Muscle layer of duodenum (tissue), 2 donors: ENCODE measurements around the gene TGM4.

ENCODE experiments used
- H3K27ac ChIP-seq: one replicate; pipeline ENCODE4 v1.7.0; 2013; ENCODE audit warnings: mild to moderate bottlenecking, low read length
- H3K27me3 ChIP-seq: one replicate; pipeline ENCODE4 v1.7.0; 2013; ENCODE audit warnings: low read depth, mild to moderate bottlenecking, control low read depth, low read length
- H3K36me3 ChIP-seq, 2 donors: one replicate each; pipeline ENCODE4 v1.7.0; 2013; ENCODE audit warnings: low read length in 2 of 2, control low read depth in 1 of 2, mild to moderate bottlenecking in 1 of 2; ENCODE audit not compliant: insufficient read depth in 2 of 2, control insufficient read depth in 1 of 2
- H3K4me1 ChIP-seq, 2 donors: one replicate each; pipeline ENCODE4 v1.7.0; 2013; ENCODE audit warnings: low read length in 2 of 2, mild to moderate bottlenecking in 2 of 2, control low read depth in 1 of 2, moderate library complexity in 1 of 2; ENCODE audit not compliant: insufficient read depth in 2 of 2, control insufficient read depth in 1 of 2
- H3K4me3 ChIP-seq, 2 donors: one replicate each; pipeline ENCODE4 v1.7.0; 2013; ENCODE audit warnings: low read length in 2 of 2, low read depth in 1 of 2, mild to moderate bottlenecking in 1 of 2
- H3K9me3 ChIP-seq, 2 donors: one replicate each; pipeline ENCODE4 v1.7.0; 2013; ENCODE audit warnings: low read length in 2 of 2, control low read depth in 1 of 2, mild to moderate bottlenecking in 1 of 2; ENCODE audit not compliant: control insufficient read depth in 1 of 2
- donor health status: healthy.

Gene TGM4

DNA sequence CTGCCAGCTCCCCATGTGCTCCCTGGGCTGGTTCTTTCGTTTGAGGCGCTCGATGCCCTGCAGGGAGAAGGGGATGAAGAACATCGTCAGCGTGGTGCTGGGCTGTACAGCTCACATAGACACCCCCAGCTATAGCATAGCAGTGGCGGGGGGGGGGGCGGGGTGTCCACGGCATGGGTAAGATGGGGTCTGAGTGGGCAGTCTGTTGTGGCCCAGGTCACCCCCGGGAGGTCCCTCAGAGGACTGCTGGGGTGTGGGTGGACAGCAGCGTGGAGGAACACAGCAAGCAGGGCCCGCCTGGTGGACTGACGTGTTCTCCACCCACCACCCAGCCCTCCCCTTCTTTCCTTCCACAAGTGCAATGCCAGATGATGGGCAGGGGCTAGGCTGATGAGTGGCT, 43.7 kb downstream of the TGM4 start:
- no peaks in the 10 kb centered on the region for H3K27me3 ChIP-seq
- H3K36me3 ChIP-seq = peaks cover 3 to 36% of the 10 kb centered on the region in 2 donors
- H3K9me3 ChIP-seq = no peaks in the 10 kb centered on the region
- H3K27ac ChIP-seq = no peak overlapping the region
- H3K4me3 ChIP-seq = no peak overlapping the region
- H3K4me1 ChIP-seq = peaks cover 0 to 4% of the 10 kb centered on the region in 2 donors

DNA sequence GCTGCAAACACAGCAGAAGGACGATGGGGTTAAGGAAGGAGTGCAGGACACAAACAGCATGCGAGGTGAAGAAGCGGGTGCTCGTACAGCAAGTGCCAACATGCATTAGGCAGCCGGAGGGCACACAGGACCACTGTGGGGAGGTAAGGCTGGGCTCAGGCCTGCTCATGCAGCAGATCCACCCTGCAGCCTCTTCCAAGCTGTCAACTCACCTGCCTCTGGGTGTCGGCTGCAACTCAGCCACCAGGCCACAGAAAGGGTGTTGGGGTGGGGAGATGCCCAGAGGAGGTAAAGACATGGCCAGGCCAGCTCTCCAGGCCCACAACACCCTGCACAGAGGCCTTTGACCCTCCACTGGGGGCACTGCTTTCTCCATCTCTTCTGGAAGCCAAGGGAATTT, 44.2 kb downstream of the TGM4 start:
- H3K36me3 ChIP-seq = peaks cover 3 to 36% of the 10 kb centered on the region in 2 donors
- no peak overlapping the region for H3K27ac ChIP-seq
- H3K4me1 ChIP-seq = peaks cover 0 to 4% of the 10 kb centered on the region in 2 donors
- H3K9me3 ChIP-seq = no peaks in the 10 kb centered on the region
- H3K27me3 ChIP-seq = no peaks in the 10 kb centered on the region
- no peak overlapping the region for H3K4me3 ChIP-seq

DNA sequence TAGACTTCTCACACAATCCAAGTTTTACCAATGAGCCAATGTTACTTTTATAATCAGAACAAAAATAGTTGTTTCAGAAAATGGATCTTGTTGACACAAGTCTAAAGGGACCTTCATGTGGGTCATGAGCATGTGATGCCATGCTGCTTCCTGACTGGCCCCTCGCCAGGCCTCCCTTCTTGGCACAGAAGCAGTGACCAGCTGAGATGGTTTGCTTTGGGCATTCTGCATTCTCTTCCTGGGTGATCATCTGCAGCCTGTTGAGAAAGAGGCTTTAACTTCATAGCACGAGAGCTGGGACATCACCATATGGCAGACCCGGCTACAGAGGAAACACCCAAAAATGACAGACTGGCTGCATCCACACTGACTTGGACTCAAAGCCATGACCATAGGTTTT, 45.7 kb downstream of the TGM4 start:
- peaks cover 0 to 4% of the 10 kb centered on the region in 2 donors for H3K4me1 ChIP-seq
- H3K4me3 ChIP-seq = no peak overlapping the region
- peaks cover 3 to 36% of the 10 kb centered on the region in 2 donors for H3K36me3 ChIP-seq
- no peaks in the 10 kb centered on the region for H3K27me3 ChIP-seq
- H3K9me3 ChIP-seq = no peaks in the 10 kb centered on the region
- no peak overlapping the region for H3K27ac ChIP-seq

DNA sequence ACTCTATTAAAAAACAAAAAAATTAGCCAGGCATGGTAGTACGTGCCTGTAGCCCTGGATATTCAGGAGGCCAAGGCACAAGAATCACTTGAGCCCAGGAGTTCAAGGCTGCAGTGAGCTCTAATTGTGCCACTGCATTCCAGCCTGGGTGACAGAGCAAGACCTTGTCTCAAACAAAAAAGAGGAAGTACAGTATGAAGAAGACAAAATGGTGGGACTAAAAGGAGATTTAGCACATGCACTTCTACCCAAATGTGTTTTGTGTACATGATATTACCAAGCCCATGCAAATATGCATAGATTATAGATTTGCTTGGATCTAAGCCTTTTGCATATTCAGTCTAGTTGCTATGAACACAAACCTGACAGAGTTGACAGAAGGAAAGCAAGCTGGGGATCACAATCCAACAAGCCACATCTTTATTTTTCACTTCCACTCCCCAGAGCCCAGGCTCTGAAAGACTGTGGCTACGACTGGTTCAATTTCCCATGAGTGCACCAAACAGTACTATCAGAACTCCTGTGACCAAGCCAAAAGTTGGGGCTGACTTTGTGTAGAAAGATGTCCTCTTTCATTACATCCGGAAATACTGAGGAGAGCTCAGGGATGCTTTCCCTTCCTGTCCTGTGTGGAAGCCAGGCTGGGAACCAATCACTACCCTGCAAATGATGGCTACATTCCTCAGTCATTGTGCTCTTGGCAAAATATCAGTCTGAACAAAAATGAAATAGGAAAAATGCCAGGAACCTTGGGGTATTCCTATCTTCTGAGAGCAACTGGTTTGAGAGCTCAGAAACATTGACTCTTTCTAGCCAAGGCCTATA, 49.4 kb downstream of the TGM4 start:
- Histone ChIP-seq H3K4me3 (no peak overlapping the region), H3K27ac (no peak overlapping the region), H3K9me3 (no peaks in the 10 kb centered on the region), H3K27me3 (no peaks in the 10 kb centered on the region), H3K36me3 (peaks cover 18 to 47% of the 10 kb centered on the region in 2 donors), H3K4me1 (no peaks in the 10 kb centered on the region)

DNA sequence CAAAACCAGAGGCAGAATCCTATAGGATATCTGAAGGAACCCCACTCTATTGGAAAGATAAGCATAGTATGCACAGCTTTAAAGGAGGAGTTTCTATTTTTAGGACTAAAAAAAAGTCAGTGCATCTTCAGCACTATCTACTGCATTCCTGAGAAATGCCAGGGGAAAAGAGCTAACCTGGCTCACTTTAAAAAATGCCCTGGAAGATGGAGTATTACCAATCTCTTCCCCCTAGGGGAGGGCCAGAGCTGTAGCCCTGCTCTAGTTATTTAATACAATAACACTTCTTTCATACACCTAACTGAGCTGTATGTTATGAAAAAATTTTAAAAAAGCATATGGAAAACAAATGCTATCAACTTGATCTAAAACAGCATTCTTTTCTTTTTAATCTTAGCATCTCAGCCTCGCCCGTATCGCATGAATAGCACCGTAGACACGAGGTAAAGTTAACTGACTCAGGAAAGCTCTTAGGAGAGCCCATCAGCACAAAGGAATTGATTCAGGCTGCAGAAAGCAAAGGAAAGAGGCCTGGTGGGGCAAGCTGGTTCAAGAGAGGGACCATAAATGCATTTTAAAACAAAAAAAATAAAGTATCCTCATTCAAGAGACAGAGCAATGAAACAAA, 50.2 kb downstream of the TGM4 start:
- no peaks in the 10 kb centered on the region for H3K9me3 ChIP-seq
- H3K27me3 ChIP-seq = no peaks in the 10 kb centered on the region
- H3K36me3 ChIP-seq = peaks cover 25 to 54% of the 10 kb centered on the region in 2 donors
- H3K4me3 ChIP-seq = no peak overlapping the region
- no peaks in the 10 kb centered on the region for H3K4me1 ChIP-seq
- no peak overlapping the region for H3K27ac ChIP-seq

DNA sequence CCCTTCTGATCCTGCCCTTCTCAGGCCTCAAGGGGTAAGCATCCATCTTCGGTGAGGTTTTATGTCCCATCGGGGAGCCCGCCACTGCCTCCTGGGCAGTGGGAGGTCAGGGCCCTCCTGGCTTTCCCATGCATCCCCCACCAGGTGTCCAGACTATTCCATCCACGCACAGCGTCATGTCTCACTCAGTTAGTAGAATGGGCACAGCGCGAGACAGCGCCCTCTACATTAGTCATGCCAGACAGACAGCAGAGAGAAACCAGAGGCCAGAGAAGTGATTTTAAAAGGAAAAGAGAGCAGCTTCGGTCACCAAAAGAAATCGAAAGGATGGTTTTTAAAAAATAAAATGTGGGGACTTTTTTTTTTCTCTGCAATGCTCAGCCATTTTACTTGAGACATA, 51.8 kb downstream of the TGM4 start:
- H3K4me1 ChIP-seq = no peaks in the 10 kb centered on the region
- H3K4me3 ChIP-seq = no peak overlapping the region
- H3K9me3 ChIP-seq = no peaks in the 10 kb centered on the region
- H3K27me3 ChIP-seq = no peaks in the 10 kb centered on the region
- H3K27ac ChIP-seq = no peak overlapping the region
- H3K36me3 ChIP-seq = peaks cover 33 to 61% of the 10 kb centered on the region in 2 donors

DNA sequence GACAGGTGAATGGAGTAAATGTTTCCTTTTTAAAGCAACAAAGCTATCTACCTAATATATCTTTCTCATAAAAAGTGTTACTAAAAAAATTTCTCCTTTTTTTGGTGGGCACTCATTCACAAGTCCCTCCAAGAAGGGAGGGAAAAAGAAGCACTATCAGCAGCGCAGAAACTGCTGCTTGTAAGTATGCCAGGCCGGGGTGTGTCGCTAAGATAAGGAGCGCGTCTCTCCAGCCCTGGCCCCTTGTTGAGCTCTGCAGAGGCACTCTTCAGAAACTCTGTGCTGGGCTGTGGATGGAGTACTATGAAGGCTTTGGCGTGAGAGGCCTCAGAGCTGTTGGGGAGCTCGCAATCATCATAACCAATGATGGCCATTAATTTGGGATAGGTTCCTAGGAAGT, 52.5 kb downstream of the TGM4 start:
- Histone ChIP-seq H3K36me3 (peaks cover 39 to 61% of the 10 kb centered on the region in 2 donors), H3K27me3 (no peaks in the 10 kb centered on the region), H3K9me3 (no peaks in the 10 kb centered on the region), H3K4me3 (no peak overlapping the region), H3K27ac (no peak overlapping the region), H3K4me1 (no peaks in the 10 kb centered on the region)

DNA sequence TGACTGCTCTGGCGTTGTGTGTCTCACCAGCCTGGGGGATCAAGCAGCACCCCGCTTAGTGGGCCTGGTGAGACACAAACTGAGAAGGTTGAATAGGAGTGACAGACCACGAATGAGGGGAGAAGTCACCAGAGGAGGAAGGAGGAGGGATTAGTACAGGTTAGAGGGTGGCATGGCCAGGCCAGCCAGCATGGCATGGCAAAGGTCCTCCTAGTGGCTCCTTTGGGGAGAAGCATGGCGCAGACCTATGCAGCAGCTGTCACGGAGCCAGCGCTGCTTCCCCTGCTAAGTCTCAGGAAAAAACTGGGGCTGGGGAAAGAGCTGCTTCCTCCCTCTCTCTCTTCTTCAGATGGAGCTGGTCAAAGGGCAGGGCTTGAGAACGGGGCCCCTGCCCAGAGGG, 53.0 kb downstream of the TGM4 start:
- H3K36me3 ChIP-seq = peaks cover 44 to 64% of the 10 kb centered on the region in 2 donors
- H3K9me3 ChIP-seq = no peaks in the 10 kb centered on the region
- H3K4me1 ChIP-seq = no peaks in the 10 kb centered on the region
- no peak overlapping the region for H3K4me3 ChIP-seq
- no peaks in the 10 kb centered on the region for H3K27me3 ChIP-seq
- H3K27ac ChIP-seq = no peak overlapping the region

DNA sequence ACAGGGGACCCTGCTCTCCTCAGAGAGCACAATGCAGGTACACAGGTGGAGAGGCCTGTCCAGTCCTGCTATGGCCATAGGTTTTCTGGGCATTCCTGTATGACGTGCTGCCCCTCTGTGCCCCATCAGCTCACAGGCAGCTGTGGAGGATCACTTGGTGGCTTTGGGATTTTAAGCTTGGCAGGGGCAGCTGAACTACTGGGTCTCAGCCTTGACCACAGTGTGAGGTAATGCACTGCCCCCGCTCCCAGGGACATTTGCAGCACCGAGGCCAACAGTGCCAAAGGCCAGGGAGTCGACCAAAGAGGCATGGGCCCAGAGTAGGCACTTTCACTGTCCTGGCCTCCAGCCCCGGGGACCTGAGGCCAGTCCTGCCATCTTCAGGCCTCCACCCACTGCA, 55.4 kb downstream of the TGM4 start:
- Histone ChIP-seq H3K4me1 (no peaks in the 10 kb centered on the region), H3K4me3 (no peak overlapping the region), H3K27ac (no peak overlapping the region), H3K27me3 (no peaks in the 10 kb centered on the region), H3K9me3 (no peaks in the 10 kb centered on the region), H3K36me3 (peaks cover 50 to 81% of the 10 kb centered on the region in 2 donors)

DNA sequence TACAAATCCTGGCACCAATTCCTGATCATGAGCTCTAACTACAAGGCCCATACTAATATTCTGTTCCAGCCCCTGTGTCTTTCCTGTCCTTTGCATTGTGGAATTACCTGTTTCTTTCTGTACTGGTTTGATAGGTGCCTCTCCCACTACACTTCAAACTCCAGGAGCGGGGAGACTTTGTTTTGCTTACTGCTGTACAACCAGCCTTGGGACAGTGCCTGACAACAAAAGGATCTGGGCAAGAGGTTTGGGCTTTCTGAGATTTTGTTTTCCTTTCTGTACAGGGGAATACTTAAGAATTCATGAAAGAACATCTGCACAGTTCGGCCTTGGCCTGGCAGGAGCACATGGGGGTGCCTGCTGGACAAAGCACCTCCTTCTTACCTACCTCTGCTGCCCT, 56.5 kb downstream of the TGM4 start:
- H3K9me3 ChIP-seq = no peaks in the 10 kb centered on the region
- H3K4me1 ChIP-seq = no peaks in the 10 kb centered on the region
- peaks cover 43 to 73% of the 10 kb centered on the region in 2 donors for H3K36me3 ChIP-seq
- no peaks in the 10 kb centered on the region for H3K27me3 ChIP-seq
- H3K27ac ChIP-seq = no peak overlapping the region
- no peak overlapping the region for H3K4me3 ChIP-seq

DNA sequence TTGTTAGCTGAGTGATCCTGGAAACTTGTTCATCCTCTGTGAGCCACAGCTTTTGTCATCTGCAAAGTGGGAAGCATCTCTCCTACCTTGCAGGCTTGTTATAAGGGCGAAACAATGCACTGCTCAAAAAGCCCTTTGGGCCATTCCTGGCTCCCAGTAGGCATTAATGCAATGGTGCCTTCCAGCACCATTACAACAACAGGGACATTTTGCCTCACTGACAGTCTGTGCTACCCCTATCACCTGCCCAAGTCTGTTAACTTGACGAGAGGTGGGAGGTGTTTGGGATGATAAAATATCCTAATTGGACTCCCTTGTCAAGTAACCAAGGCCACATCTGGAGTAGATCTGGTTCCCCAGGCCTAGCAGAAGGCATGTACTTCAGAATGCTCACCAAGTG, 57.4 kb downstream of the TGM4 start:
- Histone ChIP-seq H3K4me3 (no peak overlapping the region), H3K27me3 (no peaks in the 10 kb centered on the region), H3K4me1 (no peaks in the 10 kb centered on the region), H3K9me3 (no peaks in the 10 kb centered on the region), H3K27ac (no peak overlapping the region), H3K36me3 (peaks cover 36 to 69% of the 10 kb centered on the region in 2 donors)
